Keratinocyte (primary cell): ENCODE measurements around the gene TMEM33. TPM values are rescaled to one million over a fixed set of nuclear protein-coding genes. Genes with fewer than 3 reads are reported as not detected.
A peak's percentile ranks its signal among the peaks of the same experiment; 100 is the strongest.

Source experiments
- DNase-seq: peaks from one replicate; pipeline ENCODE4 v3.0.0-alpha.2; 2011; ENCODE audit warnings: low read depth, missing footprints, low spot score
- FAIRE-seq: peaks from 2 replicates; lab custom pipeline; 2011; peaks lifted over from hg19 to GRCh38; lab: Jason Lieb, UNC
- H2AFZ ChIP-seq: 2 replicates; pipeline ENCODE4 v1.6.0; 2012; ENCODE audit warnings: low read length, control low read depth, inconsistent platforms; ENCODE audit not compliant: control insufficient read depth
- H3K27ac ChIP-seq: 2 replicates; pipeline ENCODE4 v1.5.1; 2011; ENCODE audit warnings: low read length; ENCODE audit not compliant: control insufficient read depth, insufficient read depth
- H3K27me3 ChIP-seq: 3 replicates; pipeline ENCODE4 v1.6.0; 2011; ENCODE audit warnings: low read length; ENCODE audit not compliant: control insufficient read depth, insufficient read depth; ENCODE audit errors: extremely low read depth
- H3K36me3 ChIP-seq, 2 experiments: 2 replicates in 1 of 2; 3 replicates in 1 of 2; pipeline ENCODE4 v1.5.1; 2011; ENCODE audit warnings: low read length in 2 of 2, mild to moderate bottlenecking in 1 of 2; ENCODE audit not compliant: control insufficient read depth in 2 of 2, insufficient read depth in 2 of 2; ENCODE audit errors: extremely low read depth in 1 of 2
- H3K4me1 ChIP-seq: 3 replicates; pipeline ENCODE4 v1.5.1; 2011; ENCODE audit warnings: low read length; ENCODE audit not compliant: control insufficient read depth, insufficient read depth; ENCODE audit errors: extremely low read depth
- H3K4me2 ChIP-seq: 3 replicates; pipeline ENCODE4 v1.6.0; 2011; ENCODE audit warnings: low read depth, low read length; ENCODE audit not compliant: control insufficient read depth, insufficient read depth; ENCODE audit errors: extremely low read depth
- H3K4me3 ChIP-seq, 3 experiments: fragments of 200-600 bp in 1 of 3; sonication (generic) in 1 of 3; 2 replicates in 2 of 3; 3 replicates in 1 of 3; pipeline ENCODE4 v1.5.1; 2011 to 2016; ENCODE audit warnings: low read length in 3 of 3, mild to moderate bottlenecking in 3 of 3, control low read depth in 2 of 3, inconsistent platforms in 1 of 3, low read depth in 1 of 3, mixed read lengths in 1 of 3, mixed run types in 1 of 3, moderate library complexity in 1 of 3; ENCODE audit not compliant: control insufficient read depth in 2 of 3, insufficient read depth in 2 of 3; ENCODE audit errors: extremely low read depth in 1 of 3
- H3K79me2 ChIP-seq: 2 replicates; pipeline ENCODE4 v1.6.0; 2012; ENCODE audit warnings: low read length; ENCODE audit not compliant: control insufficient read depth, insufficient read depth
- H3K9ac ChIP-seq: 3 replicates; pipeline ENCODE4 v1.6.0; 2011; ENCODE audit warnings: low read length; ENCODE audit not compliant: control insufficient read depth, insufficient read depth; ENCODE audit errors: extremely low read depth
- H3K9me1 ChIP-seq: 3 replicates; pipeline ENCODE4 v1.6.0; 2011; ENCODE audit warnings: low read length; ENCODE audit not compliant: control insufficient read depth, insufficient read depth; ENCODE audit errors: extremely low read depth
- H3K9me3 ChIP-seq: 2 replicates; pipeline ENCODE4 v1.5.1; 2012; ENCODE audit warnings: low read depth, low read length; ENCODE audit not compliant: control insufficient read depth
- H4K20me1 ChIP-seq: 3 replicates; pipeline ENCODE4 v1.6.0; 2011; ENCODE audit warnings: low read length; ENCODE audit not compliant: control insufficient read depth, insufficient read depth; ENCODE audit errors: extremely low read depth
- CTCF ChIP-seq, 3 experiments: IDR thresholded peaks in 1 of 3; conservative IDR thresholded peaks in 1 of 3; optimal IDR thresholded peaks in 1 of 3; 2 replicates in 2 of 3; 3 replicates in 1 of 3; pipeline versions ENCODE3 to v1.5.1; 2011; ENCODE audit warnings: low read length in 3 of 3, mild to moderate bottlenecking in 3 of 3, moderate library complexity in 2 of 3, control low read depth in 1 of 3, inconsistent platforms in 1 of 3; ENCODE audit not compliant: insufficient read depth in 2 of 3; ENCODE audit errors: extremely low read depth in 1 of 3
- EZH2 ChIP-seq: IDR thresholded peaks from one replicate; pipeline ENCODE4 v1.6.1; 2012; ENCODE audit warnings: inconsistent platforms, mild to moderate bottlenecking, low read length, moderate library complexity
- dilution Hi-C: fragments of 300-500 bp; cut with MboI; formaldehyde crosslinking; loops from one replicate; pipeline ENCODE4 v1.7.0; 2020; ENCODE audit warnings: low sequenced_read_pairs; ENCODE audit not compliant: extremely low pct_ligation_motif_present
- polyA plus RNA-seq, 5 experiments: library from polyadenylated mRNA; depleted of rRNA in 3 of 5; stranded (reverse) in 3 of 5; stranded (forward) in 1 of 5; unstranded in 1 of 5; fragments of >200 nt; gene quantifications; 1 replicate in 1 of 5; 2 replicates in 3 of 5; 3 replicates in 1 of 5; pipeline versions ENCODE4 v1.2.1 to v1.2.3, GENCODE V29; 2011 to 2012; ENCODE audit warnings: missing spikeins in 2 of 5, low read depth in 1 of 5, low replicate concordance in 1 of 5

The TMEM33 gene
- polyA plus RNA-seq, 1 donor (not counting 4 experiments of a cell fraction or from before 2014, with no cell fraction given): 133 TPM

GRCh38 chr4:41949531-41949930 lies 14.3 kb downstream of the TMEM33 start:
- FAIRE-seq (no peak), DNase-seq (no peak)
- H3K4me2 ChIP-seq: no peak overlapping the region
- H3K4me3 ChIP-seq: no peak overlapping the region
- peaks cover 6% of the 10 kb centered on the region for H3K79me2 ChIP-seq
- no peaks in the 10 kb centered on the region for H3K9me1 ChIP-seq
- dilution Hi-C loops: no loop called here
- H4K20me1 ChIP-seq: no peaks in the 10 kb centered on the region
- no peak overlapping the region for H3K27ac ChIP-seq
- H2AFZ ChIP-seq: no peak overlapping the region
- TF ChIP-seq CTCF (optimal IDR thresholded peaks at IDR 0.05 in 1 of 3, IDR thresholded peaks at IDR 0.05 in 1 of 3, conservative IDR thresholded peaks at IDR 0.05 in 1 of 3; ENCODE audit: extremely low read depth in 1 of 3, insufficient read depth in 2 of 3, low read length in 3 of 3) (no peak), EZH2 (no peak)
- no peaks in the 10 kb centered on the region for H3K9me3 ChIP-seq
- H3K36me3 ChIP-seq: peaks cover 17 to 18% of the 10 kb centered on the region in 2 experiments
- no peaks in the 10 kb centered on the region for H3K27me3 ChIP-seq
- H3K4me1 ChIP-seq: no peaks in the 10 kb centered on the region
- H3K9ac ChIP-seq: no peak overlapping the region

GRCh38 chr4:41957634-41958033 lies 22.4 kb downstream of the TMEM33 start:
- peaks cover 6 to 11% of the 10 kb centered on the region in 2 experiments for H3K36me3 ChIP-seq
- H3K9ac ChIP-seq: no peak overlapping the region
- H4K20me1 ChIP-seq: no peaks in the 10 kb centered on the region
- dilution Hi-C loops: no loop called here
- no peak overlapping the region for H2AFZ ChIP-seq
- H3K4me1 ChIP-seq: no peaks in the 10 kb centered on the region
- FAIRE-seq: no peak
- H3K27ac ChIP-seq: no peak overlapping the region
- no peak overlapping the region for H3K4me3 ChIP-seq
- H3K9me1 ChIP-seq: no peaks in the 10 kb centered on the region
- DNase-seq: no peak
- H3K4me2 ChIP-seq: no peak overlapping the region
- H3K27me3 ChIP-seq: no peaks in the 10 kb centered on the region
- peak in 2 of 3 experiments; percentile 9 to 32 for TF ChIP-seq CTCF (optimal IDR thresholded peaks at IDR 0.05 in 1 of 3, IDR thresholded peaks at IDR 0.05 in 1 of 3, conservative IDR thresholded peaks at IDR 0.05 in 1 of 3; ENCODE audit: extremely low read depth in 1 of 3, insufficient read depth in 2 of 3, low read length in 3 of 3)
- no peak for TF ChIP-seq EZH2
- no peaks in the 10 kb centered on the region for H3K9me3 ChIP-seq
- no peaks in the 10 kb centered on the region for H3K79me2 ChIP-seq
